Brain microvascular endothelial cell (primary cell): ENCODE data around the gene TESK1.
"Not testable (repeated sequence)": the region's sequence is repeated elsewhere in the genome, so short reads cannot be mapped to it uniquely, and the experiment has no call there.

Experiments used
- DNase-seq: peaks from one replicate; pipeline ENCODE4 v3.0.0-alpha.2; 2020
- H3K27ac ChIP-seq: fragments of 250-450 bp; sonication (Bioruptor Pico); 2 replicates; pipeline ENCODE4 v1.5.1; 2020; ENCODE audit warnings: mild to moderate bottlenecking, moderate library complexity
- H3K27me3 ChIP-seq: fragments of 250-450 bp; sonication (Bioruptor Pico); replicated peaks from 2 replicates; pipeline ENCODE4 v1.5.1; 2020; ENCODE audit warnings: mild to moderate bottlenecking
- H3K36me3 ChIP-seq: fragments of 250-450 bp; sonication (Bioruptor Pico); replicated peaks from 2 replicates; pipeline ENCODE4 v1.5.1; 2020; ENCODE audit warnings: mild to moderate bottlenecking
- H3K4me3 ChIP-seq: 2 replicates; pipeline ENCODE4 v1.5.1; 2011; ENCODE audit warnings: low read depth, mild to moderate bottlenecking, control low read depth, low read length, moderate library complexity
- in situ Hi-C: cut with HindIII; loops from 2 replicates; pipeline ENCODE4 v1.10.0; 2017; ENCODE audit warnings: low sequenced_read_pairs, low pct_ligation_motif_present
- TF ChIP-seq, protein P1 (sequence below): IDR thresholded peaks from 2 replicates; pipeline ENCODE4 v1.5.1; 2011; ENCODE audit warnings: low read depth, mild to moderate bottlenecking, moderate library complexity, low read length, control low read depth, inconsistent platforms; ENCODE audit errors: missing control alignments

Gene TESK1

DNA sequence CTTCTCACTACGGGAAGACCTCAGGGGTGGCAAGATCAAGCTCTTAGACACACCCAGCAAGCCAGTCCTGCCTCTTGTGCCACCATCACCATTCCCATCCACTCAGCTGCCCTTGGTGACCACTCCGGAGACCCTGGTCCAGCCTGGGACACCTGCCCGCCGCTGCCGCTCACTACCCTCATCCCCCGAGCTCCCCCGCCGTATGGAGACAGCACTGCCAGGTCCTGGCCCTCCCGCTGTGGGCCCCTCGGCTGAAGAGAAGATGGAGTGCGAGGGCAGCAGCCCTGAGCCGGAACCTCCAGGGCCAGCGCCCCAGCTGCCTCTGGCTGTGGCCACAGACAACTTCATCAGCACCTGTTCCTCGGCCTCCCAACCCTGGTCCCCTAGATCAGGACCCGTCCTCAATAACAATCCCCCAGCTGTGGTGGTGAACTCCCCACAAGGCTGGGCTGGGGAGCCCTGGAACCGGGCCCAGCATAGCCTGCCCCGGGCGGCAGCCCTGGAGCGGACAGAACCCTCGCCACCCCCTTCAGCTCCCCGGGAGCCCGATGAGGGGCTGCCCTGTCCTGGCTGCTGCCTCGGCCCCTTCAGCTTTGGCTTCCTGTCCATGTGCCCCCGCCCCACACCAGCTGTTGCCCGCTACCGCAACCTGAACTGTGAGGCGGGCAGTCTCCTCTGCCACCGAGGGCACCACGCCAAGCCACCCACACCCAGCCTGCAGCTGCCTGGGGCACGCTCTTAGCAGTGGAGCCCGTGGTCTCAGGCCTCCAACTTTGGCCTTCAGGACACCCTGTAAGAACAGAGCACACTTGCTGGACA lies 4.1 kb downstream of the TESK1 start:
- Histone ChIP-seq H3K27ac (no peak overlapping the region), H3K27me3 (no peaks in the 10 kb centered on the region), H3K36me3 (peaks cover 13% of the 10 kb centered on the region), H3K4me3 (no peak overlapping the region)
- TF ChIP-seq, protein P1, sequence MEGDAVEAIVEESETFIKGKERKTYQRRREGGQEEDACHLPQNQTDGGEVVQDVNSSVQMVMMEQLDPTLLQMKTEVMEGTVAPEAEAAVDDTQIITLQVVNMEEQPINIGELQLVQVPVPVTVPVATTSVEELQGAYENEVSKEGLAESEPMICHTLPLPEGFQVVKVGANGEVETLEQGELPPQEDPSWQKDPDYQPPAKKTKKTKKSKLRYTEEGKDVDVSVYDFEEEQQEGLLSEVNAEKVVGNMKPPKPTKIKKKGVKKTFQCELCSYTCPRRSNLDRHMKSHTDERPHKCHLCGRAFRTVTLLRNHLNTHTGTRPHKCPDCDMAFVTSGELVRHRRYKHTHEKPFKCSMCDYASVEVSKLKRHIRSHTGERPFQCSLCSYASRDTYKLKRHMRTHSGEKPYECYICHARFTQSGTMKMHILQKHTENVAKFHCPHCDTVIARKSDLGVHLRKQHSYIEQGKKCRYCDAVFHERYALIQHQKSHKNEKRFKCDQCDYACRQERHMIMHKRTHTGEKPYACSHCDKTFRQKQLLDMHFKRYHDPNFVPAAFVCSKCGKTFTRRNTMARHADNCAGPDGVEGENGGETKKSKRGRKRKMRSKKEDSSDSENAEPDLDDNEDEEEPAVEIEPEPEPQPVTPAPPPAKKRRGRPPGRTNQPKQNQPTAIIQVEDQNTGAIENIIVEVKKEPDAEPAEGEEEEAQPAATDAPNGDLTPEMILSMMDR: no peak
- no peak for DNase-seq
- in situ Hi-C loops: no loop called here

DNA sequence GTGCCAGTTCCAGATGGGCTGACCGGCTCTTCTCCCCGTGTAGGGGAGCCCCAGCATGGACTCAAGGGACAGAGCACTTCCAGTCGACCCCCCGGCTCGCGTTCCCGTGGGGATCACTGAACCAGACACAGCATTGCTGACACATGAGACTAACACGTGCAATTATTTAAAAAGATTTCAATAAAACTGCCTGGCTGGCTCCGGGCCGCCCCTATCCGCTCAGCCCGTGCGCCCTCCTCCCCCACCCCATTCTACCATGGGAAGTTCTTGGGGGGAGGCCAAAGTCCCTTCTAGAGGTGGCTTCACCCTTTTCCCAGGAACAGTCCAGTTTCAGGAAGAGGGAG lies 4.7 kb downstream of the TESK1 start:
- TF ChIP-seq, protein P1: no peak
- no peak overlapping the region for H3K4me3 ChIP-seq
- H3K27ac ChIP-seq: no peak overlapping the region
- in situ Hi-C loops: no loop called here
- H3K36me3 ChIP-seq: peaks cover 13% of the 10 kb centered on the region
- no peak for DNase-seq
- no peaks in the 10 kb centered on the region for H3K27me3 ChIP-seq

DNA sequence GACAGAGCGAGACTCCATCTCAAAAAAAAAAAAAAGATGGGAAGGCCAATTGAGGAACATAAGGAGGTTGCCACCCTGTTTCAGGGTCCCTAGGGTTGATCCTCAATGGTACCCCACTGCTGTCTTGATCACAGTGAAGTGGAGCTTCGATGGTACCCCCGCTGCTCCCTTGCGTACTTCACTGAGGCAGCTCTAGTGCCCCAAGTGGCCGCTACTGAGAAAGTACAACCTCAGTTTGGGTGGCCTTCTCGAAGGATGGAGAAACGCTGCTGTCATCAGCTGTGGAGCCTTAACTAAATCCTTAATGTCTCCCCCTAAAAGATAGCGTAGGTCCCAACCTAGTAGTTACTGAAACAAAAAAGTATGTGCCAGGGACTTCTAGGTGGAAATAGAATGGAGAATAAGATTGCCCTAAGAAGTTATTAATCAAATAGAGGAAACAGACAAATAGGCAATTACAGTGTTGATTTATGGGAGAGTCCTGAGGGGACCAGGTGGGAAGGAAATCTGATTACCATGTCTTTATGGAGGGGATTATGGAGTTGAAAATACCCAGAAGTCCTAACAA lies 6.3 kb downstream of the TESK1 start:
- in situ Hi-C loops: no loop called here
- H3K27ac ChIP-seq: no peak overlapping the region
- H3K36me3 ChIP-seq: peaks cover 13% of the 10 kb centered on the region
- peak; percentile 34 for DNase-seq
- peaks cover 7% of the 10 kb centered on the region for H3K27me3 ChIP-seq
- H3K4me3 ChIP-seq: no peak overlapping the region
- TF ChIP-seq, protein P1: peak; percentile 88

DNA sequence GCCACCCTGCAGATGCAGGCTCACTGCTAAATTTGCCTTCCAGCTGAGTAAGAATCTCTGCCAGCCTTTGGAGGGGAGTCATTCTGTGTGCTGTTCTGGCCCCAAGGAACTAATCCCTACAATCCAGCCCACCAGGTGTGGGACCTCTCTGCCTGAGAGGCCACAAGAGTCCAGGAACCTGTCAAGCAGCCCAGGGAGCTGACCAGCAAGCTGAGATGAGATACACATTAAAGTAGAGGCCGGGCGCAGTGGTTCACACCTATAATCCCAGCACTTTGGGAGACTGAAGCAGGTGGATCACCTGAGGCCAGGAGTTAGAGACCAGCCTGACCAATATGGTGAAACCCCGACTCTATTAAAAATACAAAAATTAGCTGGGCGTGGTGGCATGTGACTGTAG lies 7.0 kb downstream of the TESK1 start:
- H3K27me3 ChIP-seq: peaks cover 13% of the 10 kb centered on the region
- peaks cover 13% of the 10 kb centered on the region for H3K36me3 ChIP-seq
- H3K4me3 ChIP-seq, in situ Hi-C loops, H3K27ac ChIP-seq, DNase-seq: not testable (repeated sequence)

DNA sequence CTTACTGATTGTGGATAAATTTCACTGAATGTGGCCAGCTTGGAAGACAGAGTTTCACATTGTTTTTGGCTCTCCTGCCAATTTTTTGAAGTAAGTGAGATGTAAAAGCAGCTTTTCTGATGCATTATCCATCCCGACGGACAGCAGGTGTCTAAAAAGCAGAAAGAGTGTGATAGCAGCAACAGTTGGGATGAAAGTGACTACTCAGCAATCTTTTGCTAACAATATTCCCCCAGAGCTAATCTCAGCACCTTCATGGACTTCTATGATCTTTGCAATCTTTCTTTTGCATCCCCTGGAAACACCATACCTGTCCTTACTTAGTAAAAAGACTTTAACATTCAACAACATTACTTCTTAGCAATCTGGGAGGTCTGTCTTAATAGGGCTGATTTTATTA lies 7.8 kb downstream of the TESK1 start:
- H3K36me3 ChIP-seq: peaks cover 13% of the 10 kb centered on the region
- TF ChIP-seq, protein P1: no peak
- no peak for DNase-seq
- in situ Hi-C loops: no loop called here
- no peak overlapping the region for H3K27ac ChIP-seq
- peaks cover 13% of the 10 kb centered on the region for H3K27me3 ChIP-seq
- no peak overlapping the region for H3K4me3 ChIP-seq

DNA sequence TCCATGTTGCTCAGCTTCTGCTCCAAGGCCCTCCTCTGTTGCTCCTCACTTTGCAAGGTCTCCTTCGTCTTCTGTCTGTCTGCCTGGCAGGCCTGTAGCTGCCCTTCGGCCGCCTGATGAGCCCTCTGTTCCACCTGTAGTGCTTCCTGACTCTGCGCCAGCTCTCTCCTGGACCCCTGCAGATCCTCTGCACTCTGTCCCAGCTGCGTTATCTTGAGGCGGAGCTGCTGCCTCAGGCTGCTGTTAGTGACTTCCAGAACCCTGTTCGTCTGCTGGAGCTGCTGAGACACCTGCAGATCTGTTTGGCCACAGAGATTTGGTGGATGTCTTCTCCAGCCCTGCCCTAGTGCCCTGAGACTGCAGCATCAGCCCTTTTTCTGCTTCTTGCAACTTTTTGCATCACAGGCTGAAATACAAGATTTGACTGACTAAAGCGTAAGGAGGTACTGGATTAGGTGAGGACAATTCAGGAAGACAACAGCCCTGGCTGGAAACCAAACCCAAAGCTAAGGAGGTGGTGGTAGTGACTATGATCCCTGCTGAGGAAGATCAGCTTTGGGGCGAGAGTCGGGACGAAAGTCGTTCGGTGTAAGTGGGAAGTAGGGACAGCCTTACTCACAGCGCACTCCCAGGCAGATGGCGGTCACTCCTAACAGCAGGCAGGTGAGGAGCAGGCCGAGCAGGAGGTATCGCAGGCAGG lies 11.1 kb downstream of the TESK1 start:
- Histone ChIP-seq H3K27ac (no peak overlapping the region), H3K36me3 (no peaks in the 10 kb centered on the region), H3K27me3 (peaks cover 13% of the 10 kb centered on the region), H3K4me3 (no peak overlapping the region)
- no peak for DNase-seq
- TF ChIP-seq, protein P1: no peak
- in situ Hi-C loops: no loop called here
